Lower leg skin (tissue), 4 donors: ENCODE results near the gene ABCC9. TPM values are rescaled to one million over a fixed set of nuclear protein-coding genes. Genes with fewer than 3 reads are reported as not detected.

Experiments used
- DNase-seq, 2 donors: peaks; one replicate each; pipeline ENCODE4 v3.0.0-alpha.2; 2019; ENCODE audit warnings: low spot score in 2 of 2
- H3K4me3 ChIP-seq: fragments of 200-600 bp; sonication (generic); 2 replicates; pipeline ENCODE4 v1.5.1; 2017; ENCODE audit warnings: mild to moderate bottlenecking, low read depth; ENCODE audit not compliant: poor library complexity, severe bottlenecking
- CTCF ChIP-seq, 3 donors: fragments of 450-650 bp; IDR thresholded peaks; one replicate each; pipeline ENCODE4 v1.5.1; 2016; ENCODE audit warnings: antibody characterized with exemption in 3 of 3, mild to moderate bottlenecking in 3 of 3, moderate library complexity in 2 of 3
- POLR2A ChIP-seq, 2 donors: fragments of 450-650 bp; IDR thresholded peaks; one replicate each; pipeline ENCODE4 v1.6.1; 2016 to 2017; ENCODE audit warnings: antibody characterized with exemption in 2 of 2, mild to moderate bottlenecking in 1 of 2, moderate library complexity in 1 of 2
- WGBS, 2 donors: methylation state at CpG; one replicate each; pipeline ENCODE4 v1.1.5; 2018; 5-methylcytosine and 5-hydroxymethylcytosine counted together
- intact Hi-C: fragments of 100-400 bp; cut with DNase I; formaldehyde crosslinking; loops from one replicate; pipeline ENCODE4 v1.15.0; 2023; ENCODE audit warnings: low total_unique reads
- total RNA-seq, 4 donors: library from RNA; depleted of rRNA; stranded (reverse); fragments of >200 nt; gene quantifications; one replicate each; pipeline ENCODE4 v1.1.0, GENCODE V29; 2016

Gene ABCC9
- total RNA-seq, 4 donors from 2014 or later, result 2.5 to 15.9 (median 7.2) TPM

- TF ChIP-seq CTCF (IDR thresholded peaks at IDR 0.05), result no peak
- no peak for TF ChIP-seq POLR2A (IDR thresholded peaks at IDR 0.05)
- no peak overlapping the region for H3K4me3 ChIP-seq
- intact Hi-C loops, result no loop called here
- DNase-seq, result no peak
- WGBS, 2 donors, result 50 to 58% methylated on average over 1 of the region's 1 CpG
Measured at GRCh38 chr12:21884936-21885335, 56.3 kb downstream of the ABCC9 start.

GRCh38 chr12:21882635-21883034, 58.6 kb downstream of the ABCC9 start:
- WGBS, 2 donors, result 67 to 84% methylated on average over 4 of the region's 4 CpGs
- DNase-seq, result no peak
- no peak for TF ChIP-seq CTCF (IDR thresholded peaks at IDR 0.05)
- TF ChIP-seq POLR2A (IDR thresholded peaks at IDR 0.05), result no peak
- intact Hi-C loops, result no loop called here
- H3K4me3 ChIP-seq, result no peak overlapping the region

GRCh38 chr12:21881965-21882364, 59.3 kb downstream of the ABCC9 start:
- WGBS, 2 donors, result 54 to 57% methylated on average over 4 of the region's 4 CpGs
- DNase-seq, result no peak
- TF ChIP-seq POLR2A (IDR thresholded peaks at IDR 0.05) (no peak), CTCF (IDR thresholded peaks at IDR 0.05) (no peak)
- H3K4me3 ChIP-seq, result no peak overlapping the region
- intact Hi-C loops, result no loop called here

GRCh38 chr12:21879312-21879711, 61.9 kb downstream of the ABCC9 start:
- no peak overlapping the region for H3K4me3 ChIP-seq
- WGBS, 2 donors, result 65 to 73% methylated on average over 1 of the region's 1 CpG
- intact Hi-C loops, result no loop called here
- TF ChIP-seq POLR2A (IDR thresholded peaks at IDR 0.05) (no peak), CTCF (IDR thresholded peaks at IDR 0.05) (no peak)
- no peak for DNase-seq

- DNase-seq, result no peak
- 59 to 62% methylated on average over 2 of the region's 2 CpGs for WGBS, 2 donors
- H3K4me3 ChIP-seq, result no peak overlapping the region
- intact Hi-C loops, result no loop called here
- TF ChIP-seq CTCF (IDR thresholded peaks at IDR 0.05), result no peak
- TF ChIP-seq POLR2A (IDR thresholded peaks at IDR 0.05), result no peak
Measured at GRCh38 chr12:21877293-21877982, 63.8 kb downstream of the ABCC9 start.

- TF ChIP-seq CTCF (IDR thresholded peaks at IDR 0.05) (no peak), POLR2A (IDR thresholded peaks at IDR 0.05) (no peak)
- DNase-seq, result no peak
- intact Hi-C loops, result no loop called here
- H3K4me3 ChIP-seq, result no peak overlapping the region
Measured at GRCh38 chr12:21865846-21866245, 75.4 kb downstream of the ABCC9 start.
